Cortex of kidney (tissue), 1 donor: Measurements from ENCODE around the gene PIN1.

Experiments used
- DNase-seq: peaks from one replicate; lab custom pipeline; 2025; lab: John Stamatoyannopoulos, UW

Gene PIN1

DNA sequence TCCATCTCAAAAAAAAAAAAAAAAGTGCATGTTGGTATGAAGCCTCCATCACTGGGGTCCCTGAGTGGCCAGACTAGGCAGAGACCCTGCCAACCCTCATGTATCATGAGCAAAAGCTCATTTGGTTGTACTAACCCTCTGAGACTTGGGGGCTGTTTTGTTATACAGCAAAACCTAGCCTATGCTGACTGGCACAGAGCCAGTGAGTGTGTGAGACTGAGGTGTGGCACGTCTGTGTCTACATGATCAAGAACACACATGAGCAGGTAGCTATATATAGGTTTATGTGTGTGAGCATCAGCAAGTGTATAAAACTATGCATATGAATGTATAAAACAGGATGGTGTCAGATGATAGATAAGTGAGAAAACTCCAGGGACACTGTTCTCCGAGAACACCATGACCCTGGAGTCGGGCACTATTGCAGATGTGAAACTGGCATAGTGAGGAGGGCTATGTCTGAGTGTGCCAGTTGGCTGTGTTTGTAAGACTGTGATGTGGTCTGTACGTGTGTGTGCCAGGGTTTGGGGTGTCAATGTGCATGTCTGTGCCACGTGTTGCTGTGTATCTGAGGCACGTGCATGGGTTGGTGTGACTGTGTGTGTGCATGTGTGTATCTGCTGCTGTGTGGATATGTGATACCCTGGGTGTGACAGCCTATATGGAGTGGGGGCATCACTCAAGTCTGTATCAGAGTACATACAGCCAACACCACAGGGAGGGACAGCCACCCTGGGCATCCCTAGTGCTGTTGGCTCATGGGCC, 56.7 kb downstream of the PIN1 start:
- DNase-seq: no peak
